NCI-H1092 (cell line): Measurements from ENCODE around the gene ZNF287.

Experiments
- DNase-seq: peaks from one replicate; lab custom pipeline; 2025; lab: John Stamatoyannopoulos, UW

The ZNF287 gene

DNA sequence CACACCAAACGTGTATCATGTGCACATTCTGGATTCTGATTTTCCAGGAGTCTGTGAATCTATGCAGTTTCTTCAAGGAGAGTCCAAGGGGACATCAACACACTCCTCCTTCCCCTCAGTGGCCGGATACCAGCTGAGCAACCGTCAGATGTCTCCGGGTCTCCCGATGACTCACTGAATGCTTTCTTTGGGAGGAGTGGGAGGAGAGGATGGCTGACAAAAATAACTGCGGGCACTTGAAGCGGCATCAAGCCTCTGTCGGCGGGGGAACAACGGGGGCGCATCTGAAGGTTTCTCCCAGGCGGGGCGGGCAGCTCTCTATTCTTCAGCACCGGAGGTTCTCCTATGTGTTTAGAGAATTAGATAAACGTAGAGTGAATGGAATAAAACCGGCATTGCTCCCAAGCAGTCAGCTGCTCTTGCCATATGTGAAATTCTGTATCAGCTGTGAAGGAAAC lies 52.4 kb downstream of the ZNF287 start:
- no peak for DNase-seq

- DNase-seq, result no peak
These were observed 53.1 kb downstream of the ZNF287 start for GRCh38 chr17:16515933-16516332.

DNA sequence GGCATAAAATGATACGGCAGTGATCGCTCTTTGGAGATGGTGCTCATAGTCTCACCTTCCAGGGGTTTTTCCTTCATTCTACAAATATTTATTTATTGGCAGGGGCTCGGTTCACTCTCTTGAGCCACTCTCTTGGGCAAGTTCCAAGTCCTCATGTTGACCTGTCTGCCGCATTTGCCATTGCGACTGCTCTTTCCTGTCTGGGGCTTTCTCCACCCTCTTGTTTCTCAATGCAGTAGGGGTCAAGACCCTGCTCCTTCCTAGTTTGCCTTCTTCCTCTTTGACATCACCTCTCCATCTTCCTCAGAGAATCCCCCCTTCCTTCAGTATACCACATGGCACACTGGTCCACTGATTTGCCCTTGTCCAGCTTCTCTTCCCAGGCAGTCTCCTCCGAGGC lies 55.1 kb downstream of the ZNF287 start:
- DNase-seq, result peak; percentile 10

- DNase-seq, result peak; percentile 57
These were observed 57.0 kb downstream of the ZNF287 start for GRCh38 chr17:16512011-16512410.

DNA sequence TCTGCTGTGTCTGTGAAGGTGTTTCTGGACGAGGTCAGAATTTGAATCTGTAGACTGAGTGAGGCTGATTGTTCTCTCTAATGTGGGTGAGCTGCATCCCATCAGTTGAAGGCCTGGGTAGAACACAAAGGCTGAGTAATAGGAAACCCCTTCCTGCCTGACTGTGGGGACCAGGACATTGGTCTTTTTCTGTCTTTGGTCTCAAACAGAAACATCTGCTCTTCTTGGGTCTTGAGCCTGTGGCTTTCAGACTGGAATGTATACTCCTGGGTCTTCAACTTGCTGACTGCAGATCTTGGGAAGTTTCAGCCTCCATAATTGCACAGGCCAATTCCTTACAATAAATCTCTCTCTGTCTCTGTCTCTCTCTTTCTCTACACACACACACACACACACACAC lies 57.4 kb downstream of the ZNF287 start:
- no peak for DNase-seq

- DNase-seq, result no peak
These were observed 61.0 kb downstream of the ZNF287 start for GRCh38 chr17:16507918-16508533.

DNA sequence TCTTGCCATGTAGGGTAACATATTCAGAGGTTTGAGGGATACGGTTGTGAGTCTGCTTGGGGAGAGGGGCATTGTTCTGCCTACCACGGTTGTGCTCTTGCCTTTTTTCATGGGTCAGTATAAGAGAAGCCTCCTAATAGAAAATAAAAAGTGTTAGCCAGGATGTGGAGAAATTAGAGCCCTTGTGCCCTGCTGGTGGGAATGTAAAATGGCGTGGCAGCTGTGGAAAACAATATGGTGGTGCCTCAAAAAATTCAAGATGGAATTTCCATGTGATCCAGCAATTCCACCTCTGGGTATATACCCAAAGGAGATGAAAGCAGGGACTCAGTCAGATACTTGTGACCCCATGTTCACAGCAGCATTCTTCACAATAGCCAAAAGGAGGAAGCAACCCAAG lies 62.8 kb downstream of the ZNF287 start:
- no peak for DNase-seq

DNA sequence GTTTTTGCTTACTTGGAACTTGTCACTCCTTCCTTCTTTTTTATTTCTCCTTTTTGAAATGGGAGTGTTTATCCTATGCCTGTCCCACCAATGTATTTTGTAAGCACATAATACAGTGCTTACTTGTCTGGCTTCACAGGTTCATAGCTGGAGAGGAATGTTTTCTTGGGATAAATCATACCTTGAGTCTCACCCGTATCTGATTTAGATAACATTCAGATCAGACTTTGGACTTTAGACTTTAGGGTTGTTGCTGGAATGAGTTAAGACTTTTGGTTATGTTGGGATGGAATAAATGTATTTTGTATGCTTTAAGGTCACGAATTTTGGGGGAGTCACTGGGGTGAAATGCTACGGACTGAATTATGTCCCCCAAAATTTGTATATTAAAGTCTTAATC lies 64.0 kb downstream of the ZNF287 start:
- no peak for DNase-seq
